ENCODE results near the gene SORCS2.

DNA sequence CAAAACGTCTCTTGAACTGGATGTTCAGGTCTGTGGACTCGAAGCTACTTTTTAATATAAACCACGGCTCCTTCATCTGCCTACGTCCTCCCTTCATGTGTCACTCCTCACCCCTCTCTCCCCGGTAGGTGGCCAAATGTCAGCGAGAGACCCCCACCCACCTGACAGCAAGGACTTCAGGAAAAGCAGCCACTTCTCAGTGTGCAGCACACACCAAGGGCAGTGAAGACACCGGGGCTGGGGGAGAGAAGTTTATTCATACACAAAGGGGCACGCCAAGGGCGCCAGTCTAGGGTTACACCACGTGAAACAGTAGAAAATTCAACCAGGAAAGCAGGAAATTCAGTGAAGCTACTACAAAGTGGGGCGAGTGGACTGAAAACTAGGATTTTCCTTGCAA, 566.1 kb downstream of the SORCS2 start:
- TF ChIP-seq, protein P1, sequence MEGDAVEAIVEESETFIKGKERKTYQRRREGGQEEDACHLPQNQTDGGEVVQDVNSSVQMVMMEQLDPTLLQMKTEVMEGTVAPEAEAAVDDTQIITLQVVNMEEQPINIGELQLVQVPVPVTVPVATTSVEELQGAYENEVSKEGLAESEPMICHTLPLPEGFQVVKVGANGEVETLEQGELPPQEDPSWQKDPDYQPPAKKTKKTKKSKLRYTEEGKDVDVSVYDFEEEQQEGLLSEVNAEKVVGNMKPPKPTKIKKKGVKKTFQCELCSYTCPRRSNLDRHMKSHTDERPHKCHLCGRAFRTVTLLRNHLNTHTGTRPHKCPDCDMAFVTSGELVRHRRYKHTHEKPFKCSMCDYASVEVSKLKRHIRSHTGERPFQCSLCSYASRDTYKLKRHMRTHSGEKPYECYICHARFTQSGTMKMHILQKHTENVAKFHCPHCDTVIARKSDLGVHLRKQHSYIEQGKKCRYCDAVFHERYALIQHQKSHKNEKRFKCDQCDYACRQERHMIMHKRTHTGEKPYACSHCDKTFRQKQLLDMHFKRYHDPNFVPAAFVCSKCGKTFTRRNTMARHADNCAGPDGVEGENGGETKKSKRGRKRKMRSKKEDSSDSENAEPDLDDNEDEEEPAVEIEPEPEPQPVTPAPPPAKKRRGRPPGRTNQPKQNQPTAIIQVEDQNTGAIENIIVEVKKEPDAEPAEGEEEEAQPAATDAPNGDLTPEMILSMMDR (IDR thresholded peaks at IDR 0.05; ENCODE audit: insufficient read depth, low read depth, low read length), result no peak
- no peak for TF ChIP-seq EZH2 (IDR thresholded peaks at IDR 0.05; ENCODE audit: insufficient read depth, low read length)

Measured in astrocyte (in vitro differentiated cells and primary cell).